Upper lobe of left lung (tissue), 6 donors: ENCODE data around the gene CD8B. TPM values are rescaled to one million over a fixed set of nuclear protein-coding genes. Genes with fewer than 3 reads are reported as not detected.

Source experiments
- ATAC-seq, 2 donors: fragments of 200-7000 bp; cut with Tn5 transposase; one replicate each; pipeline ENCODE4 v1.9.1; 2022; ENCODE audit warnings: mild to moderate bottlenecking in 2 of 2, moderate library complexity in 2 of 2; ENCODE audit not compliant: low FRiP score in 2 of 2
- DNase-seq, 2 donors: peaks; one replicate each; pipeline ENCODE4 v3.0.0-alpha.2; 2019 to 2020
- H3K27ac ChIP-seq, 4 donors: fragments of 200-600 bp; sonication (generic); one replicate each; pipeline ENCODE4 v1.5.1; 2016 to 2019
- H3K27me3 ChIP-seq, 4 donors: fragments of 200-600 bp; sonication (generic); one replicate each; pipeline ENCODE4 v1.5.1; 2017 to 2019
- H3K36me3 ChIP-seq, 4 donors: fragments of 200-600 bp; sonication (generic); one replicate each; pipeline ENCODE4 v1.5.1; 2016 to 2019
- H3K4me1 ChIP-seq, 4 donors: fragments of 200-600 bp; sonication (generic); one replicate each; pipeline ENCODE4 v1.5.1; 2018 to 2019
- H3K4me3 ChIP-seq, 4 donors: fragments of 200-600 bp; sonication (generic); one replicate each; pipeline ENCODE4 v1.5.1; 2017 to 2019; ENCODE audit warnings: mild to moderate bottlenecking in 2 of 4, moderate library complexity in 1 of 4
- H3K9me3 ChIP-seq, 4 donors: fragments of 200-600 bp; sonication (generic); one replicate each; pipeline ENCODE4 v1.5.1; 2018 to 2019
- CTCF ChIP-seq, 6 experiments: fragments of 450-650 bp in 4 of 6; fragments of 200-600 bp in 2 of 6; sonication (generic) in 2 of 6; IDR thresholded peaks; one replicate each; pipeline ENCODE4 v1.5.1; 2016 to 2019; ENCODE audit warnings: antibody characterized with exemption in 6 of 6
- EP300 ChIP-seq, 4 donors: sonication (generic); formaldehyde crosslinking; IDR thresholded peaks; one replicate each; pipeline ENCODE4 v1.5.1; 2017; ENCODE audit warnings: antibody characterized with exemption in 4 of 4, control low read depth in 2 of 4
- POLR2A ChIP-seq, 4 donors: fragments of 450-650 bp; IDR thresholded peaks; one replicate each; pipeline ENCODE4 v1.5.1; 2016 to 2017; ENCODE audit warnings: antibody characterized with exemption in 4 of 4, mild to moderate bottlenecking in 2 of 4
- POLR2AphosphoS5 ChIP-seq, 2 donors: sonication (generic); formaldehyde crosslinking; IDR thresholded peaks; one replicate each; pipeline ENCODE4 v1.5.1; 2017; ENCODE audit warnings: antibody characterized with exemption in 2 of 2
- WGBS, 2 donors: methylation state at CpG; one replicate each; pipeline ENCODE4 v1.1.5; 2017 to 2018; 5-methylcytosine and 5-hydroxymethylcytosine counted together
- total RNA-seq, 6 donors: library from RNA; depleted of rRNA in 4 of 6; stranded (reverse); fragments of >200 nt in 4 of 6; gene quantifications; one replicate each; pipeline versions ENCODE4 v1.1.0 to v1.2.1, GENCODE V29; 2016 to 2021
- donor health status: DM: no; HTN: no; CAD: no; lungs with moderate emphysema.
- donor health status: DM: no; HTN: yes; CAD: no; lungs with severe emphysema.

CD8B gene
- total RNA-seq, 6 donors from 2014 or later: 1.4 to 13.3 (median 5.2) TPM

- 84 to 86% methylated on average over 19 to 21 of the region's 21 CpGs for WGBS, 2 donors
- Histone ChIP-seq H3K36me3 (no peaks in the 10 kb centered on the region), H3K9me3 (no peaks in the 10 kb centered on the region), H3K27me3 (peaks cover 0 to 23% (median 13%) of the 10 kb centered on the region in 4 donors), H3K27ac (no peak overlapping the region), H3K4me3 (no peak overlapping the region), H3K4me1 (peaks cover 22 to 29% (median 24%) of the 10 kb centered on the region in 4 donors)
- DNase-seq (peak in 1 of 2 donors; percentile 24), ATAC-seq (no peak)
- TF ChIP-seq POLR2AphosphoS5 (IDR thresholded peaks at IDR 0.05): no peak
- no peak for TF ChIP-seq CTCF (IDR thresholded peaks at IDR 0.05)
- no peak for TF ChIP-seq POLR2A (IDR thresholded peaks at IDR 0.05)
- no peak for TF ChIP-seq EP300 (IDR thresholded peaks at IDR 0.05)
These were observed 55.4 kb downstream of the CD8B start for GRCh38 chr2:86806059-86806857.

GRCh38 chr2:86800856-86801567, 60.7 kb downstream of the CD8B start:
- ATAC-seq (no peak), DNase-seq (no peak)
- TF ChIP-seq EP300 (IDR thresholded peaks at IDR 0.05) (no peak), POLR2AphosphoS5 (IDR thresholded peaks at IDR 0.05) (no peak), POLR2A (IDR thresholded peaks at IDR 0.05) (no peak), CTCF (IDR thresholded peaks at IDR 0.05) (no peak)
- Histone ChIP-seq H3K4me3 (no peak overlapping the region), H3K27me3 (no peaks in the 10 kb centered on the region), H3K36me3 (no peaks in the 10 kb centered on the region), H3K4me1 (no peaks in the 10 kb centered on the region), H3K27ac (no peak overlapping the region), H3K9me3 (peaks cover 8 to 16% (median 15%) of the 10 kb centered on the region in 4 donors)
- WGBS, 2 donors: 82 to 92% methylated on average over 2 of the region's 2 CpGs

GRCh38 chr2:86794861-86795260, 66.8 kb downstream of the CD8B start:
- peaks cover 11 to 21% (median 18%) of the 10 kb centered on the region in 4 donors for H3K9me3 ChIP-seq
- no peak overlapping the region for H3K4me3 ChIP-seq
- DNase-seq: no peak
- ATAC-seq: no peak
- TF ChIP-seq CTCF (IDR thresholded peaks at IDR 0.05): no peak
- no peak for TF ChIP-seq EP300 (IDR thresholded peaks at IDR 0.05)
- TF ChIP-seq POLR2A (IDR thresholded peaks at IDR 0.05): no peak
- no peak for TF ChIP-seq POLR2AphosphoS5 (IDR thresholded peaks at IDR 0.05)
- H3K27ac ChIP-seq: no peak overlapping the region
- no peaks in the 10 kb centered on the region for H3K36me3 ChIP-seq
- peaks cover 3 to 17% (median 10%) of the 10 kb centered on the region in 4 donors for H3K27me3 ChIP-seq
- peaks cover 13 to 21% (median 18%) of the 10 kb centered on the region in 4 donors for H3K4me1 ChIP-seq
- WGBS, 2 donors: 54 to 57% methylated on average over 2 of the region's 2 CpGs

GRCh38 chr2:86793752-86794151, 67.9 kb downstream of the CD8B start:
- TF ChIP-seq EP300 (IDR thresholded peaks at IDR 0.05) (no peak), CTCF (IDR thresholded peaks at IDR 0.05) (no peak), POLR2AphosphoS5 (IDR thresholded peaks at IDR 0.05) (no peak), POLR2A (IDR thresholded peaks at IDR 0.05) (no peak)
- H3K4me3 ChIP-seq: no peak overlapping the region
- 61 to 83% methylated on average over 4 of the region's 4 CpGs for WGBS, 2 donors
- peak overlapping the region in 1 of 4 donors; percentile 24 for H3K27ac ChIP-seq
- peaks cover 3 to 27% (median 18%) of the 10 kb centered on the region in 4 donors for H3K27me3 ChIP-seq
- H3K4me1 ChIP-seq: peaks cover 19 to 32% (median 29%) of the 10 kb centered on the region in 4 donors
- DNase-seq (no peak), ATAC-seq (no peak)
- no peaks in the 10 kb centered on the region for H3K36me3 ChIP-seq
- H3K9me3 ChIP-seq: peaks cover 11 to 21% (median 18%) of the 10 kb centered on the region in 4 donors
